LNCaP clone FGC (cell line): ENCODE results near the gene PRXL2C.
"Not testable (repeated sequence)": the region's sequence is repeated elsewhere in the genome, so short reads cannot be mapped to it uniquely, and the experiment has no call there.

Experiments used
- DNase-seq: peaks from one replicate; pipeline ENCODE4 v3.0.0-alpha.2; 2011; ENCODE audit warnings: low read depth
- H3K4me3 ChIP-seq: 2 replicates; pipeline ENCODE4 v1.5.1; 2011; ENCODE audit warnings: mild to moderate bottlenecking, low read depth, low read length, control low read depth
- TF ChIP-seq, protein P1 (sequence below): IDR thresholded peaks from 2 replicates; pipeline ENCODE4 v1.5.1; 2012; ENCODE audit warnings: mild to moderate bottlenecking; ENCODE audit not compliant: control insufficient read depth, insufficient read depth; ENCODE audit errors: extremely low read depth

PRXL2C gene

DNA sequence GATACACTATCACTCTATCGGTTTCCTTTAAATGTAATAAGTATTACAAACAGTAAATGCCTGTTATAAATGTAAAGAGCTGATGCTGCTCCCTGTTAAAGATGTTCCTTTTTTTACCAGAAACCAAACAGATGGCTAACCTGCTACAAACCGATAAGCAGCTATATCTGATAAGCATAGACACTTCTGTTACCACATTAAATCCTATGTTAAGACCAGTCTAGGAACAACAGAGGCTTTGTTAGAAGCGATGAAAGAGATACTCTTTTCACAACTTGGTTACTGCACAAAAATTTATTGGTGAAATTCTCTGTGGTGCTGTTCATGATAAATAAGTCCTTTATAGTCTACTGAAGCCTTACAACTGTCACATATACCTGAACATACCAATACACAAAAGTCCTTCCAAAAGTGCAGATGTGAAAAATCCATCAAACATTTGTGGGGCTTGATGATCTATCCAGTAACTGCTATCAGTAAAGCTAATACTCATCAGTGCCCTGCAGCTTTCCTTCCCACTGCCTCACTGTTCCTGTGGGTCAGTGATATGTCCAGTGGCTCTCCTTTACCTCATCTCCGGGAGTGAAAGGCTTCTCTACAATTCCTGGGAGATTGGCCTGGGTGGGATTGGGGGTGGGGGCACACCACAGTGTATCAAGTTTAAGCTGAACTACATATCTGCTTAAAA is 25.8 kb upstream of the PRXL2C start:
- H3K4me3 ChIP-seq: no peak overlapping the region
- TF ChIP-seq, protein P1, sequence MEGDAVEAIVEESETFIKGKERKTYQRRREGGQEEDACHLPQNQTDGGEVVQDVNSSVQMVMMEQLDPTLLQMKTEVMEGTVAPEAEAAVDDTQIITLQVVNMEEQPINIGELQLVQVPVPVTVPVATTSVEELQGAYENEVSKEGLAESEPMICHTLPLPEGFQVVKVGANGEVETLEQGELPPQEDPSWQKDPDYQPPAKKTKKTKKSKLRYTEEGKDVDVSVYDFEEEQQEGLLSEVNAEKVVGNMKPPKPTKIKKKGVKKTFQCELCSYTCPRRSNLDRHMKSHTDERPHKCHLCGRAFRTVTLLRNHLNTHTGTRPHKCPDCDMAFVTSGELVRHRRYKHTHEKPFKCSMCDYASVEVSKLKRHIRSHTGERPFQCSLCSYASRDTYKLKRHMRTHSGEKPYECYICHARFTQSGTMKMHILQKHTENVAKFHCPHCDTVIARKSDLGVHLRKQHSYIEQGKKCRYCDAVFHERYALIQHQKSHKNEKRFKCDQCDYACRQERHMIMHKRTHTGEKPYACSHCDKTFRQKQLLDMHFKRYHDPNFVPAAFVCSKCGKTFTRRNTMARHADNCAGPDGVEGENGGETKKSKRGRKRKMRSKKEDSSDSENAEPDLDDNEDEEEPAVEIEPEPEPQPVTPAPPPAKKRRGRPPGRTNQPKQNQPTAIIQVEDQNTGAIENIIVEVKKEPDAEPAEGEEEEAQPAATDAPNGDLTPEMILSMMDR: no peak
- no peak for DNase-seq

DNA sequence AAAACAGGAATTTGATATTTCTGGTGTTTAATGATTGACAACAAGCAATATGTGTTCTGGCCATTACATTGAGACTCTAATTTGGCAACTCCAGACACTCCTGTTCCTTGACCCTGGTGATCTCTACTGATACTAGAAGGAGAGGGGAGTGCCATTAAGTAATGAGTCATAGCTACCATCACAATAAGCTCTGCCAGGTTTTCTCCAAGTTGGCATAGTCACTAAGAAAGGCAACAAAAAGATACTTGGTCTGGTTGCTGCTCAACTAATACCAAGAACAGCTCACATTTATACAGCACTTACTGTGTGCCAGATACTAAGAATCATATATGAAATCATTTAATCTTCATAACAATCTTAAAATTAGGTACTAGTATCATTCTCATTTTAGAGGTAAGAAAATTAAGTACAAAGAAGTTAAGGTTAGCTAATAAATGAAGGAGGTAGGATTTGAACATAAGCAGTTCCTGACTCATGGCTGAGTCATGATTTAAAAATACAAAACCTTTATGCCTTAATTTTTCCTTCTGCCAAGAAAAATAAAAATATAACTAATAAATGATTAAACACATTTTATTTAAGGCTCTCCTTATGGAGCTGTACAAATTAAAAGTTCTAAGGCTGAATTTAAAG is 19.9 kb upstream of the PRXL2C start:
- H3K4me3 ChIP-seq: no peak overlapping the region
- DNase-seq: no peak
- TF ChIP-seq, protein P1: no peak

DNA sequence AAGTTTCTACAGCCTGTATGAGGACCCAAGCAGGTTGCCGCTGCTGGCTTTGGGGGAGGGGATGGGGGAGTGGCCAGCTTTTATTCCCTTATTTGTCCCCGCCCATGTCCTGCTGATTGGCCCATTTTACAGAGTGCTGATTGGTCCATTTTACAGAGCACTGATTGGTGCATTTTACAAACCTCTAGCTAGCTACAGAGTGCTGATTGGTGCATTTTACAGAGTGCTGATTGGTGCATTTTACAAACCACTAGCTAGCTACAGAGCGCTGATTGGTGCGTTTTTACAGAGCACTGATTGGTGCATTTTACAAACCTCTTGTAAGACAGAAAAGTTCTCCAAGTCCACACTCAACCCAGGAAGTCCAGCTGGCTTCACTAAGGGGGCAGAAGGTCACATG is 18.7 kb upstream of the PRXL2C start:
- not testable (repeated sequence) for H3K4me3 ChIP-seq, DNase-seq

DNA sequence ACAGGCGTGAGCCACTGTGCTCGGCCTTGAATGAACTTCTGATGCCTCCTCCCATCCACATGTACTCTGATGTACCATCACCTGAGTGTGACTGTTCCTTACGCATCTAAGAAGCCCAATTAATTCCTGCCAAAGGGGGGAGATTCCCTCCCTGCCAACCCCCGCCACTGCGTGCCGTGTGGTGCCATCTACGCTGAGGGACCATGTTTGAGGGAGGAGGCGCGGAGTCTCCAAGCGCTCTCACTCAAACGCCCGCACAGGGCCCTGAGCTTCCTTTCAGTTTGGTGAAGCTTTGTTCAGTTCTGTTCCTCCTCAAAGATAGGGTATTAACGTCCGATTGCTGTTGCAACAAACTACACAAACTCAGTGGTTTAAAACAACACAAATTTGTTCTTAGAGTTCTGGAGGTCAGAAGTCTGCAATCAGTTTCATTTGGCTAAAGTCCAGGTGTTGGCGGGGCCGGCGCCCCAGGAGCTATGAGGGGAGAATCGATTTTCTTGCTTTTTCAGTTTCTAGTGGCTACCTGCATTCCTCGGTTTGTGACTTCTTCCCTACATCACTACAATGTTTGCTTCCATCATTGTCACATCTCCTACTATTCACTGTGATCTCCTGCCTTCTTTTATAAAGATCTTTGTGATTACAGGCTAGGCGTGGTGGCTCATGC is 13.9 kb upstream of the PRXL2C start:
- H3K4me3 ChIP-seq: no peak overlapping the region
- DNase-seq: no peak
- TF ChIP-seq, protein P1: no peak

DNA sequence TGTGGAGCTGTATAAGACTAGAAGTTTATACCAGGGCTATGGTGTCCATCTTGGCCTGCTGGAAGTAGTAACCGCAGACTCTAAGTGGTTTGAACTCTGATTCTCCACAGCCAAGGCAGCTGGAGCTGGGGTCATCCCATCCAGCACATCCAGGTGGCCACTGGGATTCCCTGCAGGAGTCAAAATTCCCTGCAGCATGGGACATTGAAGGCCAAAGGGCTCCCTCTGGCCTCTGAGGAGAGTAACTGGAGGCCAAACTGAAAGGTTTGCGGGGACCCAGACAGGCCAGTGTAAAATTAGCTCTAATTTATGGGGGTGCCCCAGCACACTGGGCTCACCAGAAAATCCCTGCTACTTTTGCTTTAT is 12.2 kb upstream of the PRXL2C start:
- H3K4me3 ChIP-seq: no peak overlapping the region
- no peak for DNase-seq
- TF ChIP-seq, protein P1: 0 out of 2 replicates have a peak, but pooled peaks have one; percentile 7

DNA sequence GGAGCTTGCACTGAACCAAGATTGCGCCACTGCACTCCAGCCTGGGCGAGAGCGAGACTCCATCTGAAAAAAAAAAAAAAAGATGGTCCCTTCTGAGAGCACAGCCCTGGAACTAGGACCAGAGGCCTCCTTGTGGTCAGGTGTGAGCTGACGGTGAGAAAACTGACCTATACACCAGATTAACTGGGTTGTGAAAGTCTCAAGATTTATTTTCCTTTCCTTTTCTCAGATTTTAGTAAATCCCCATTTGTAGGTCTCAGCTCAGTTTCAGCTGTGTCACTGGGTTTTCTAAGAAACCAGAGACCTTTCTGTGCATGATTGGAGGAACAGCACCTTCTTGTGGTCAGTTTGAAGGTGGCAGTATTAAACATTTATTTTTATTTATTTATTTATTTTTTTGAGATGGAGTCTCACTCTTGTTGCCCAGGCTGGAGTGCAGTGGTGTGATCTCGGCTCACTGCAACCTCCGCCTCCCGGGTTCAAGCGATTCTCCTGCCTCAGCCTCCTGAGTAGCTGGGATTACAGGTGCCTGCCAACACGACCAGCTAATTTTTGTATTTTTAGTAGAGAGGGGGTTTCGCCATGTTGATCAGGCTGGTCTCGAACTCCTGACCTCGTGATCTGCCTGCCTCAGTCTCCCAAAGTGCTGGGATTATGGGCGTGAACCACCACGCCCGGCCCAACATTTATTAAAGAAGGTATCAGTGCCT is 11.7 kb upstream of the PRXL2C start:
- peak; percentile 46 for DNase-seq
- TF ChIP-seq, protein P1: peak; percentile 64

DNA sequence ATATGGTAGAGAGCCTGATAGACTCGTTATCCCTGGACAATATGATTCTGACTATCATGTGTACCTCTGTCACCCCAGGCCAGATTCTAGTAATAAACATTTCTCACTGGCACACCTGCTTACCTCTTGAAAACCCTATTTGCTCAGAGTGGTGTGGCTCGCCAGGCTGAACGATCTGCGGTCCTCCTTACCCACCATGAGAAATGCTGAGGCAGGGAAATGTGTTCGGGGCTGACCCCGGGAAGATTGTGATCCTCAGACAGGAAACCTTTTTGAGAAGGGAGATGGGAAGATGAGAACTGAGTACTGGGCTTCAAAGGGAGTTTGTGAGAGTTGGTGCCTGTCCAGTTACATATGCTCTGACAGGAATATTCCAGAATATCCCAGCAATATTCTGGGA is 10.7 kb upstream of the PRXL2C start:
- no peak overlapping the region for H3K4me3 ChIP-seq
- no peak for DNase-seq
- TF ChIP-seq, protein P1: no peak

More for the DNA sequence above, 11.7 kb upstream of the PRXL2C start:
- not testable (repeated sequence) for H3K4me3 ChIP-seq
